ENCODE measurements around the gene VPS16. TPM values are rescaled to one million over a fixed set of nuclear protein-coding genes. Genes with fewer than 3 reads are reported as not detected.

Gene VPS16
- total RNA-seq, 1 experiment from 2014 or later = 26.2 TPM

GRCh38 chr20:2839732-2840137, 810 bp upstream of the VPS16 start (continued):
- TF ChIP-seq ARID4B (CRISPR knock-in tag; IDR thresholded peaks at IDR 0.05; ENCODE audit: borderline replicate concordance) = no peak
- TF ChIP-seq OVOL2 (CRISPR knock-in tag; IDR thresholded peaks at IDR 0.05; ENCODE audit: borderline replicate concordance) = no peak
- no peak for TF ChIP-seq ZNF416 (CRISPR knock-in tag; IDR thresholded peaks at IDR 0.05)
- no peak for TF ChIP-seq SMAD3 (CRISPR knock-in tag; IDR thresholded peaks at IDR 0.05; ENCODE audit: borderline replicate concordance)

- peaks cover 8% of the 10 kb centered on the region for H3K4me1 Mint-ChIP-seq
- POLR2A ChIA-PET = no interaction called here
- TF ChIP-seq ZNF219 (CRISPR knock-in tag; IDR thresholded peaks at IDR 0.05; ENCODE audit: borderline replicate concordance) = no peak
- no peak for TF ChIP-seq FOXK1 (CRISPR knock-in tag; IDR thresholded peaks at IDR 0.05)
- no peak for TF ChIP-seq AFF4 (CRISPR knock-in tag; IDR thresholded peaks at IDR 0.05; ENCODE audit: borderline replicate concordance)
- TF ChIP-seq MAX (CRISPR knock-in tag; IDR thresholded peaks at IDR 0.05) = no peak
- TF ChIP-seq PRDM15 (CRISPR knock-in tag; IDR thresholded peaks at IDR 0.05) = no peak
- no peak for TF ChIP-seq ZNF281 (CRISPR knock-in tag; IDR thresholded peaks at IDR 0.05)
- TF ChIP-seq NFYB (CRISPR knock-in tag; conservative IDR thresholded peaks at IDR 0.05; ENCODE audit: low read depth) = no peak
- TF ChIP-seq ZNF396 (CRISPR knock-in tag; IDR thresholded peaks at IDR 0.05; ENCODE audit: borderline replicate concordance) = no peak
- TF ChIP-seq ARID4B (CRISPR knock-in tag; IDR thresholded peaks at IDR 0.05; ENCODE audit: borderline replicate concordance) = no peak
- TF ChIP-seq USF2 (CRISPR knock-in tag; IDR thresholded peaks at IDR 0.05) = no peak
- no peak for TF ChIP-seq KAT7 (CRISPR knock-in tag; IDR thresholded peaks at IDR 0.05; ENCODE audit: borderline replicate concordance)
These were observed 504 bp downstream of the VPS16 start for GRCh38 chr20:2840967-2841531.

More at GRCh38 chr20:2840967-2841531, 504 bp downstream of the VPS16 start:
- peaks cover 5% of the 10 kb centered on the region for H3K9me3 Mint-ChIP-seq
- H3K27me3 Mint-ChIP-seq (ENCODE audit: low read depth) = peaks cover 27% of the 10 kb centered on the region
- CTCF ChIA-PET = interaction anchor here (0.7 to 1.6 kb wide), 4 partner anchors 7 to 85 kb away, joined by 3 to 10 read pairs (median 4); no protein-coding TSS in a partner anchor
- peaks cover 11% of the 10 kb centered on the region for H3K36me3 Mint-ChIP-seq
- no peak overlapping the region for H3K27ac Mint-ChIP-seq
- H3K4me3 Mint-ChIP-seq = peak overlapping the region; percentile 75
- DNase-seq (ENCODE audit: low spot score) (peak; percentile 65), ATAC-seq (peak; percentile 45)
